Measurements from ENCODE around the gene NAP1L4.

NAP1L4 gene

GRCh38 chr11:3014057-3014938 lies 22.2 kb upstream of the NAP1L4 start:
- in situ Hi-C loops (cut with HindIII; ENCODE audit: low pct_ligation_motif_present, low pct_unique_long_range_greater_than_20kb, low sequenced_read_pairs): no loop called here

GRCh38 chr11:3011891-3012885 lies 20.1 kb upstream of the NAP1L4 start:
- in situ Hi-C loops (cut with HindIII; ENCODE audit: low pct_ligation_motif_present, low pct_unique_long_range_greater_than_20kb, low sequenced_read_pairs): no loop called here
- no peak for DNase-seq

More at GRCh38 chr11:3014057-3014938, 22.2 kb upstream of the NAP1L4 start:
- DNase-seq: no peak

- in situ Hi-C loops (cut with HindIII; ENCODE audit: low pct_ligation_motif_present, low pct_unique_long_range_greater_than_20kb, low sequenced_read_pairs): no loop called here
- DNase-seq: no peak
Observed at GRCh38 chr11:3010521-3011275, 18.6 kb upstream of the NAP1L4 start.

- in situ Hi-C loops (cut with HindIII; ENCODE audit: low pct_ligation_motif_present, low pct_unique_long_range_greater_than_20kb, low sequenced_read_pairs): no loop called here
- DNase-seq: no peak
Observed at GRCh38 chr11:3010004-3010403, 17.9 kb upstream of the NAP1L4 start.

GRCh38 chr11:3009481-3009880 lies 17.4 kb upstream of the NAP1L4 start:
- in situ Hi-C loops (cut with HindIII; ENCODE audit: low pct_ligation_motif_present, low pct_unique_long_range_greater_than_20kb, low sequenced_read_pairs): no loop called here

GRCh38 chr11:3008746-3009336 lies 16.7 kb upstream of the NAP1L4 start:
- DNase-seq: no peak
- in situ Hi-C loops (cut with HindIII; ENCODE audit: low pct_ligation_motif_present, low pct_unique_long_range_greater_than_20kb, low sequenced_read_pairs): no loop called here

More at GRCh38 chr11:3009481-3009880, 17.4 kb upstream of the NAP1L4 start:
- DNase-seq: no peak

- in situ Hi-C loops (cut with HindIII; ENCODE audit: low pct_ligation_motif_present, low pct_unique_long_range_greater_than_20kb, low sequenced_read_pairs): no loop called here
- DNase-seq: no peak
Observed at GRCh38 chr11:3007404-3008010, 15.4 kb upstream of the NAP1L4 start.

- in situ Hi-C loops (cut with HindIII; ENCODE audit: low pct_ligation_motif_present, low pct_unique_long_range_greater_than_20kb, low sequenced_read_pairs): no loop called here
- DNase-seq: no peak
Observed at GRCh38 chr11:3006505-3007260, 14.6 kb upstream of the NAP1L4 start.

GRCh38 chr11:3004481-3004880 lies 12.4 kb upstream of the NAP1L4 start:
- in situ Hi-C loops (cut with HindIII; ENCODE audit: low pct_ligation_motif_present, low pct_unique_long_range_greater_than_20kb, low sequenced_read_pairs): no loop called here
- no peak for DNase-seq

GRCh38 chr11:3003396-3004231 lies 11.5 kb upstream of the NAP1L4 start:
- DNase-seq: no peak
- in situ Hi-C loops (cut with HindIII; ENCODE audit: low pct_ligation_motif_present, low pct_unique_long_range_greater_than_20kb, low sequenced_read_pairs): no loop called here

- in situ Hi-C loops (cut with HindIII; ENCODE audit: low pct_ligation_motif_present, low pct_unique_long_range_greater_than_20kb, low sequenced_read_pairs): no loop called here
- no peak for DNase-seq
Observed at GRCh38 chr11:3002871-3003270, 10.7 kb upstream of the NAP1L4 start.

GRCh38 chr11:3002351-3002861 lies 10.3 kb upstream of the NAP1L4 start:
- DNase-seq: no peak

GRCh38 chr11:3001496-3001895 lies 9.4 kb upstream of the NAP1L4 start:
- DNase-seq: no peak
- in situ Hi-C loops (cut with HindIII; ENCODE audit: low pct_ligation_motif_present, low pct_unique_long_range_greater_than_20kb, low sequenced_read_pairs): no loop called here

More at GRCh38 chr11:3002351-3002861, 10.3 kb upstream of the NAP1L4 start:
- in situ Hi-C loops (cut with HindIII; ENCODE audit: low pct_ligation_motif_present, low pct_unique_long_range_greater_than_20kb, low sequenced_read_pairs): no loop called here

GRCh38 chr11:3000032-3000961 lies 8.2 kb upstream of the NAP1L4 start:
- no peak for DNase-seq
- in situ Hi-C loops (cut with HindIII; ENCODE audit: low pct_ligation_motif_present, low pct_unique_long_range_greater_than_20kb, low sequenced_read_pairs): no loop called here

- no peak for DNase-seq
Observed at GRCh38 chr11:2999464-2999998, 7.4 kb upstream of the NAP1L4 start.

More at GRCh38 chr11:2999464-2999998, 7.4 kb upstream of the NAP1L4 start:
- in situ Hi-C loops (cut with HindIII; ENCODE audit: low pct_ligation_motif_present, low pct_unique_long_range_greater_than_20kb, low sequenced_read_pairs): no loop called here
